H1 (cell line): ENCODE data around the gene TOB1. TPM values are rescaled to one million over a fixed set of nuclear protein-coding genes. Genes with fewer than 3 reads are reported as not detected.

Experiments
- CTCF ChIA-PET: fragments of 300-600 bp; sonication (Branson Sonifier 250); formaldehyde crosslinking; loops from one replicate; lab custom pipeline; 2021; ENCODE audit not compliant: partially characterized antibody; lab: Charles Lee
- POLR2A ChIA-PET: fragments of 300-600 bp; sonication (Branson Sonifier 250); formaldehyde crosslinking; loops from one replicate; lab custom pipeline; 2021; ENCODE audit warnings: inconsistent platforms; ENCODE audit not compliant: partially characterized antibody; lab: Charles Lee
- DNase-seq, 2 experiments: peaks; one replicate each; pipeline versions ENCODE4 v3.0.0 to v3.0.0-alpha.2; 2010 to 2022; ENCODE audit warnings: low spot score in 2 of 2, low read depth in 1 of 2, mixed read lengths in 1 of 2
- FAIRE-seq: peaks from 2 replicates; lab custom pipeline; 2011; peaks lifted over from hg19 to GRCh38; lab: Jason Lieb, UNC
- H2AFZ ChIP-seq: 2 replicates; pipeline ENCODE4 v1.8.1; 2012; ENCODE audit warnings: low read length, inconsistent platforms
- H2AK5ac ChIP-seq: 2 replicates; pipeline ENCODE4 v1.6.1; 2013; ENCODE audit warnings: low read depth, low read length
- H2BK120ac ChIP-seq: replicated peaks from 2 replicates; pipeline ENCODE3; 2013; ENCODE audit warnings: low read depth, low read length, inconsistent platforms
- H2BK12ac ChIP-seq: 2 replicates; pipeline ENCODE4 v1.6.1; 2013; ENCODE audit warnings: low read depth, low read length
- H2BK15ac ChIP-seq: 2 replicates; pipeline ENCODE4 v1.6.1; 2013; ENCODE audit warnings: low read length
- H2BK20ac ChIP-seq: 2 replicates; pipeline ENCODE4 v1.6.1; 2013; ENCODE audit warnings: low read length
- H2BK5ac ChIP-seq: 2 replicates; pipeline ENCODE4 v1.6.1; 2013; ENCODE audit warnings: low read depth, low read length
- H3K14ac ChIP-seq: 2 replicates; pipeline ENCODE4 v1.6.1; 2013; ENCODE audit warnings: inconsistent platforms; ENCODE audit not compliant: insufficient read length
- H3K18ac ChIP-seq: 2 replicates; pipeline ENCODE4 v1.6.1; 2013; ENCODE audit warnings: low read length; ENCODE audit errors: extremely low read depth
- H3K23ac ChIP-seq: 2 replicates; pipeline ENCODE4 v1.6.1; 2013; ENCODE audit warnings: inconsistent platforms; ENCODE audit not compliant: insufficient read length
- H3K23me2 ChIP-seq: 2 replicates; pipeline ENCODE4 v1.6.1; 2013; ENCODE audit warnings: low read depth, low read length
- H3K27ac ChIP-seq: 2 replicates; pipeline ENCODE4 v1.6.1; 2011; ENCODE audit warnings: low read depth, low read length, inconsistent platforms
- H3K27me3 ChIP-seq, 4 experiments: replicated peaks in 1 of 4; 1 replicate in 1 of 4; 2 replicates in 3 of 4; pipeline versions ENCODE4 v1.6.1 to v1.8.1; 2011 to 2013; ENCODE audit warnings: low read length in 3 of 4, mild to moderate bottlenecking in 3 of 4, inconsistent platforms in 2 of 4, mixed read lengths in 2 of 4, moderate library complexity in 1 of 4; ENCODE audit not compliant: control insufficient read depth in 3 of 4, insufficient read depth in 3 of 4; ENCODE audit errors: extremely low read depth in 1 of 4
- H3K36me3 ChIP-seq, 4 experiments: 2 replicates each; pipeline versions ENCODE4 v1.6.1 to v1.8.1; 2011 to 2013; ENCODE audit warnings: mild to moderate bottlenecking in 4 of 4, low read length in 3 of 4, moderate library complexity in 2 of 4, control low read depth in 1 of 4, inconsistent platforms in 1 of 4; ENCODE audit not compliant: insufficient read depth in 4 of 4, control insufficient read depth in 2 of 4
- H3K4ac ChIP-seq: replicated peaks from 2 replicates; pipeline ENCODE3; 2013; ENCODE audit warnings: low read length, low read depth, mixed read lengths, inconsistent platforms; ENCODE audit not compliant: insufficient read length
- H3K4me1 ChIP-seq, 4 experiments: replicated peaks in 1 of 4; 1 replicate in 1 of 4; 2 replicates in 3 of 4; pipeline versions ENCODE4 v1.6.1 to v1.8.1; 2011 to 2013; ENCODE audit warnings: low read length in 3 of 4, inconsistent platforms in 2 of 4, mixed read lengths in 1 of 4; ENCODE audit not compliant: insufficient read depth in 4 of 4, control insufficient read depth in 3 of 4
- H3K4me2 ChIP-seq, 2 experiments: 2 replicates each; pipeline versions ENCODE4 v1.6.1 to v1.8.1; 2011 to 2013; ENCODE audit warnings: low read depth in 2 of 2, low read length in 2 of 2, control low read depth in 1 of 2, inconsistent platforms in 1 of 2, mild to moderate bottlenecking in 1 of 2; ENCODE audit not compliant: insufficient read depth in 1 of 2
- H3K4me3 ChIP-seq, 4 experiments: fragments of 200-600, 300-600 bp in 1 of 4; sonication (generic), shearing (Covaris generic), sonication (Bioruptor Twin) in 1 of 4; 2 replicates each; pipeline versions ENCODE4 v1.5.1 to v1.8.1; 2011 to 2016; ENCODE audit warnings: low read length in 4 of 4, low read depth in 3 of 4, control low read depth in 2 of 4, inconsistent platforms in 2 of 4, mild to moderate bottlenecking in 2 of 4, mixed read lengths in 1 of 4, moderate library complexity in 1 of 4; ENCODE audit not compliant: insufficient read depth in 2 of 4; ENCODE audit errors: extremely low read depth in 1 of 4
- H3K56ac ChIP-seq: replicated peaks from 2 replicates; pipeline ENCODE3; 2013; ENCODE audit warnings: low read depth, mild to moderate bottlenecking, mixed read lengths, low read length, inconsistent platforms; ENCODE audit not compliant: insufficient read length
- H3K79me1 ChIP-seq: 2 replicates; pipeline ENCODE4 v1.6.1; 2013; ENCODE audit warnings: low read depth, low read length, control low read depth
- H3K79me2 ChIP-seq, 2 experiments: 2 replicates each; pipeline versions ENCODE4 v1.6.1 to v1.8.1; 2012 to 2013; ENCODE audit warnings: low read length in 2 of 2, mild to moderate bottlenecking in 2 of 2, inconsistent platforms in 1 of 2; ENCODE audit not compliant: insufficient read depth in 2 of 2, control insufficient read depth in 1 of 2
- H3K9ac ChIP-seq, 4 experiments: replicated peaks in 1 of 4; 1 replicate in 1 of 4; 2 replicates in 3 of 4; pipeline versions ENCODE4 v1.6.1 to v1.8.1; 2011 to 2013; ENCODE audit warnings: low read depth in 3 of 4, low read length in 3 of 4, control low read depth in 2 of 4, mild to moderate bottlenecking in 2 of 4, moderate library complexity in 2 of 4, inconsistent platforms in 1 of 4; ENCODE audit errors: extremely low read depth in 1 of 4
- H3K9me3 ChIP-seq, 2 experiments: 2 replicates each; pipeline versions ENCODE4 v1.6.1 to v1.8.1; 2012 to 2013; ENCODE audit warnings: mild to moderate bottlenecking in 2 of 2, moderate library complexity in 2 of 2, control low read depth in 1 of 2, inconsistent platforms in 1 of 2, low read depth in 1 of 2, low read length in 1 of 2, mixed read lengths in 1 of 2; ENCODE audit not compliant: insufficient read depth in 2 of 2
- H4K20me1 ChIP-seq, 2 experiments: replicated peaks in 1 of 2; 2 replicates each; pipeline versions ENCODE3 to v1.8.1; 2011 to 2013; ENCODE audit warnings: inconsistent platforms in 2 of 2, low read length in 2 of 2, mild to moderate bottlenecking in 1 of 2; ENCODE audit not compliant: insufficient read depth in 2 of 2, control insufficient read depth in 1 of 2
- H4K5ac ChIP-seq: 2 replicates; pipeline ENCODE4 v1.6.1; 2013; ENCODE audit warnings: low read length, low read depth, mixed read lengths, inconsistent platforms; ENCODE audit not compliant: insufficient read length
- H4K8ac ChIP-seq: 2 replicates; pipeline ENCODE4 v1.8.0; 2013; ENCODE audit warnings: mild to moderate bottlenecking, moderate library complexity, low read length, inconsistent platforms; ENCODE audit not compliant: insufficient read depth; ENCODE audit errors: extremely low read depth
- H4K91ac ChIP-seq: replicated peaks from 2 replicates; pipeline ENCODE3; 2013; ENCODE audit warnings: low read length, mixed read lengths, inconsistent platforms; ENCODE audit not compliant: insufficient read length
- BCL11A ChIP-seq, 2 experiments: IDR thresholded peaks; one replicate each; pipeline ENCODE4 v1.6.1; 2011; ENCODE audit warnings: low read depth in 2 of 2, low read length in 2 of 2, mild to moderate bottlenecking in 2 of 2
- CBX5 ChIP-seq: fragments of 300-800, 300-1000 bp; sonication (generic); IDR thresholded peaks from 2 replicates; pipeline ENCODE4 v1.7.1; 2016; ENCODE audit warnings: antibody characterized with exemption, low read length, low read depth
- EGR1 ChIP-seq: IDR thresholded peaks from 2 replicates; pipeline ENCODE4 v1.6.1; 2011; ENCODE audit warnings: low read depth, low read length, borderline replicate concordance
- EZH2 ChIP-seq: fragments of 200-600 bp; sonication (generic); IDR thresholded peaks from 2 replicates; pipeline ENCODE4 v1.7.1; 2012; ENCODE audit warnings: low read depth, mild to moderate bottlenecking, moderate library complexity, low read length, inconsistent platforms; ENCODE audit not compliant: severe bottlenecking
- GTF2F1 ChIP-seq: IDR thresholded peaks from 2 replicates; pipeline ENCODE4 v1.6.1; 2012; ENCODE audit warnings: low read depth, low read length, improper control_type of control experiment, borderline replicate concordance
- KDM1A ChIP-seq: fragments of 200-600, 300-600 bp; sonication (generic); IDR thresholded peaks from 2 replicates; pipeline ENCODE4 v1.7.1; 2016; ENCODE audit warnings: mild to moderate bottlenecking, low read length, borderline replicate concordance
- MAFK ChIP-seq: IDR thresholded peaks from 2 replicates; pipeline ENCODE4 v1.6.1; 2012; ENCODE audit warnings: low read depth, mild to moderate bottlenecking, improper control_type of control experiment, low read length
- NANOG ChIP-seq: IDR thresholded peaks from 2 replicates; pipeline ENCODE4 v1.6.1; 2011; ENCODE audit warnings: low read length, low read depth, mild to moderate bottlenecking, inconsistent platforms; ENCODE audit not compliant: insufficient read depth, poor library complexity, severe bottlenecking
- SRF ChIP-seq: IDR thresholded peaks from 2 replicates; pipeline ENCODE4 v1.6.1; 2011; ENCODE audit warnings: mild to moderate bottlenecking, low read depth, low read length, moderate library complexity
- YY1 ChIP-seq: IDR thresholded peaks from 2 replicates; pipeline ENCODE4 v1.6.1; 2011; ENCODE audit warnings: low read depth, mild to moderate bottlenecking, low read length
- WGBS, 2 experiments: shearing (Covaris generic) in 1 of 2; methylation state at CpG; one replicate each; pipeline versions ENCODE4 v1.1.6 to v1.1.7; 2013 to 2015; ENCODE audit warnings: low lambda C conversion rate in 2 of 2, mixed read lengths in 2 of 2, inconsistent platforms in 1 of 2, low coverage in 1 of 2, missing lambda C conversion rate in 1 of 2; ENCODE audit not compliant: insufficient replicate concordance in 2 of 2, insufficient coverage in 1 of 2, insufficient read length in 1 of 2; ENCODE audit errors: extremely low coverage in 1 of 2, missing lambda C conversion rate in 1 of 2; 5-methylcytosine and 5-hydroxymethylcytosine counted together
- polyA plus RNA-seq, 7 experiments: library from polyadenylated mRNA; depleted of rRNA in 3 of 7; stranded (reverse) in 5 of 7; unstranded in 2 of 7; fragments of >200 nt in 5 of 7; fragments of 200-250 nt in 2 of 7; gene quantifications; 1 replicate in 5 of 7; 2 replicates in 1 of 7; 4 replicates in 1 of 7; pipeline versions ENCODE4 v1.2.1 to v1.2.3, GENCODE V29; 2011 to 2013; ENCODE audit warnings: missing spikeins in 2 of 7, mixed read lengths in 2 of 7
- total RNA-seq: library from RNA; stranded (reverse); fragmentation: NEBNext Ultra II Directional; extraction: Animal tissue kit (Norgen Biotek cat#: 25700); gene quantifications from 2 replicates; pipeline ENCODE4 v1.2.1, GENCODE V29; 2021

Gene TOB1
- total and polyA plus RNA-seq, 2 of the 8 experiments (the other 6 are each of a cell fraction or from before 2014, with no cell fraction given) = 14.4 to 20.8 TPM

DNA sequence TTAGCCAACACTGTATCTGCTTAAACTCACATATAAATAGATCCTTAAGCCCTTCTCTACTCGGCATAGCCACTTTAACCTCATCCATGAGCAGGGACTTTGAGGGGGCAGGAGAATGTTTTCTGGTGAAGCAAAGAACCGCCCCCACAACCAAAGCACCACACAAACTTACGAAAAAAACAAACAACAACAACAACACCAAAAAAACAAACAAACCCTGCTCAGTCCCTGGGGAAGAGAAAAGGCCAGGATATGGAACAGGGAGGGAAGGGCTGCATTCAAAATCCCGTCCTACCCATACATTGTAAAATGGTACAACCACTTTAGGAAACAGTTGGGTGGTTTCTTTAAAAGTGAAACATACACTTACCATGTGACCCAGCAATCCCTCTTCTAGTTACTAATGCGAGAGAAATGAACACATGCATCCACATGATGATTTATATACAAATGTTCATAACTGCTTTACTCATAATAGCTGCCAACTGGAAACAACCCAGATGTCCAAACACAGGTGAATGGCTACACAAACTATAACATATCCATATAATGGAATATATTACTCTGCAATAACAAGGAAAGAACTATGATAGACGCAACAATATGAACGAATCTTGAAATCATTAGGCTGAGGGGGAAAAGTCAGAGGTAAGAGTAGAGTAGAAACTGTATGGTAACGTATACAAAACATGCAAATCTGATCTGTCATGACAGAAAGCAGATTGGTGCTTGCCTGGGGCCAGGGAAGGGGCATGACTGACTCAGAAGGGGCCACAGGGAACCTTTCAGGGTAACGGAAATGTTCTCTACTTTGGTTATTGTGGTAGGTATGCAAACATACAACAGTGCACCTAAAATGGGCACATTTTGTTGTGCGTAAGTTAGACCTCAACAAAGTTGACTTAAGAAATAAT lies 37.7 kb upstream of the TOB1 start:
- 0 out of 2 replicates have a peak overlapping the region, but pooled peaks have one; percentile 6 for H2BK5ac ChIP-seq
- peak overlapping the region; percentile 25; the same call in 1 of the 2 replicates for H3K18ac ChIP-seq
- CTCF ChIA-PET = interaction anchor here (1.0 to 3.5 kb wide), 11 partner anchors 8 to 121 kb away, joined by 3 to 16 read pairs (median 4); no protein-coding TSS in a partner anchor
- H3K23ac ChIP-seq = no peak overlapping the region
- no peak overlapping the region for H3K9ac ChIP-seq
- no peak overlapping the region for H2AK5ac ChIP-seq
- H3K36me3 ChIP-seq = no peaks in the 10 kb centered on the region
- H2BK120ac ChIP-seq = no peak overlapping the region
- H4K20me1 ChIP-seq = no peaks in the 10 kb centered on the region
- H3K79me2 ChIP-seq = no peaks in the 10 kb centered on the region
- no peak overlapping the region for H4K5ac ChIP-seq
- peaks cover 10 to 33% (median 23%) of the 10 kb centered on the region in 4 experiments for H3K4me1 ChIP-seq
- peak overlapping the region; percentile 7 for H4K91ac ChIP-seq
- DNase-seq = no peak
- peak overlapping the region; percentile 73; the same call in 1 of the 2 replicates for H4K8ac ChIP-seq
- H2BK15ac ChIP-seq = no peak overlapping the region
- POLR2A ChIA-PET = interaction anchor here (1.2 to 6.7 kb wide), 9 partner anchors 8 to 38 kb away, joined by 3 to 85 read pairs (median 6); partner anchors contain the start of gene TOB1
- H3K4me3 ChIP-seq = no peak overlapping the region
- TF ChIP-seq SRF (no peak), MAFK (no peak), BCL11A (IDR thresholded peaks at IDR 0.05; ENCODE audit: low read depth in 2 of 2, low read length in 2 of 2) (no peak), NANOG (no peak), EGR1 (no peak), GTF2F1 (no peak), KDM1A (no peak), CBX5 (no peak), YY1 (no peak), EZH2 (no peak)
- H3K56ac ChIP-seq = no peak overlapping the region
- H3K9me3 ChIP-seq = no peaks in the 10 kb centered on the region
- 87% methylated on average over 10 of the region's 10 CpGs; no CpG with 5 or more reads in 1 of the 2 experiments for WGBS, 2 experiments
- no peaks in the 10 kb centered on the region for H3K23me2 ChIP-seq
- H3K27me3 ChIP-seq = no peaks in the 10 kb centered on the region
- H3K14ac ChIP-seq = no peak overlapping the region
- no peaks in the 10 kb centered on the region for H3K79me1 ChIP-seq
- H3K27ac ChIP-seq = no peak overlapping the region
- 0 out of 4 replicates have a peak overlapping the region, but pooled peaks of 1 of the 2 experiments have one; percentile 28 for H3K4me2 ChIP-seq
- 0 out of 2 replicates have a peak overlapping the region, but pooled peaks have one; percentile 63 for H2AFZ ChIP-seq
- FAIRE-seq = no peak
- no peak overlapping the region for H3K4ac ChIP-seq
- H2BK20ac ChIP-seq = peak overlapping the region; percentile 48; the same call in 1 of the 2 replicates
- H2BK12ac ChIP-seq = no peak overlapping the region
